Measurements from ENCODE around the gene TSPAN9.

DNA sequence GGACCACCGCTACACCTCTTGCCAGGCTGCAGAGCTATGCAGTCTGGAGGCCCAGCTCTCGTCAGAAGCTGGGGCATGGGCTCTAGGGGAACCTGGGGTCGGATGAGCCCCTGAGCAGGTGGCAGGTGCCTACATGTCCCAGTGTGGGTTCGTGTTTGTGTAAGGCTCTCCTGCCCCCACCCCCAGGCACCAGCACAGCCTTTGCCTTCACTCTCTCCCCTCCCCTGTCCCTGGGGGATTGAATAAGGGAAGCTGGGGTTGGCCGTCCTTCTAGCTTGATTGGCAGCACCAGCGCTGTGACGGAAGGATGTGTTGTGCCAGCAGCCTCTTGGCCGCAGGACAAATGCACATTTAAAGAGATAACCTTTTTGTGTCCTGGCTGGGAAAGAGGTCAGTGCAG, 34.8 kb upstream of the TSPAN9 start:
- TF ChIP-seq, protein P1, sequence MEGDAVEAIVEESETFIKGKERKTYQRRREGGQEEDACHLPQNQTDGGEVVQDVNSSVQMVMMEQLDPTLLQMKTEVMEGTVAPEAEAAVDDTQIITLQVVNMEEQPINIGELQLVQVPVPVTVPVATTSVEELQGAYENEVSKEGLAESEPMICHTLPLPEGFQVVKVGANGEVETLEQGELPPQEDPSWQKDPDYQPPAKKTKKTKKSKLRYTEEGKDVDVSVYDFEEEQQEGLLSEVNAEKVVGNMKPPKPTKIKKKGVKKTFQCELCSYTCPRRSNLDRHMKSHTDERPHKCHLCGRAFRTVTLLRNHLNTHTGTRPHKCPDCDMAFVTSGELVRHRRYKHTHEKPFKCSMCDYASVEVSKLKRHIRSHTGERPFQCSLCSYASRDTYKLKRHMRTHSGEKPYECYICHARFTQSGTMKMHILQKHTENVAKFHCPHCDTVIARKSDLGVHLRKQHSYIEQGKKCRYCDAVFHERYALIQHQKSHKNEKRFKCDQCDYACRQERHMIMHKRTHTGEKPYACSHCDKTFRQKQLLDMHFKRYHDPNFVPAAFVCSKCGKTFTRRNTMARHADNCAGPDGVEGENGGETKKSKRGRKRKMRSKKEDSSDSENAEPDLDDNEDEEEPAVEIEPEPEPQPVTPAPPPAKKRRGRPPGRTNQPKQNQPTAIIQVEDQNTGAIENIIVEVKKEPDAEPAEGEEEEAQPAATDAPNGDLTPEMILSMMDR (IDR thresholded peaks at IDR 0.05) = no peak
- TF ChIP-seq POLR2A (IDR thresholded peaks at IDR 0.05) = no peak

Data from heart left ventricle (tissue), 13 donors.